Kidney (tissue), 14 donors: ENCODE data around the gene PCAT7. TPM values are rescaled to one million over a fixed set of nuclear protein-coding genes. Genes with fewer than 3 reads are reported as not detected.
A peak's percentile ranks its signal among the peaks of the same experiment; 100 is the strongest.

Experiments used
- DNase-seq, 5 donors: peaks; one replicate each; pipeline ENCODE4 v3.0.0-alpha.2; 2013 to 2020
- FAIRE-seq: peaks from 2 replicates; lab custom pipeline; 2012; peaks lifted over from hg19 to GRCh38; lab: Jason Lieb, UNC
- H3K27ac ChIP-seq, 2 donors: one replicate each; pipeline ENCODE4 v1.7.0; 2013; ENCODE audit warnings: low read depth in 2 of 2, low read length in 2 of 2, inconsistent platforms in 1 of 2
- H3K27me3 ChIP-seq: one replicate; pipeline ENCODE4 v1.7.1; 2013; ENCODE audit warnings: low read length, inconsistent platforms; ENCODE audit not compliant: control insufficient read depth, insufficient read depth
- H3K36me3 ChIP-seq, 3 donors: one replicate each; pipeline versions ENCODE4 v1.7.0 to v1.7.1; 2013; ENCODE audit warnings: low read length in 3 of 3, control low read depth in 1 of 3, inconsistent platforms in 1 of 3; ENCODE audit not compliant: insufficient read depth in 3 of 3, control insufficient read depth in 2 of 3
- H3K4me1 ChIP-seq, 3 donors: one replicate each; pipeline versions ENCODE4 v1.7.0 to v1.7.1; 2013; ENCODE audit warnings: low read length in 3 of 3, inconsistent platforms in 1 of 3, low read depth in 1 of 3; ENCODE audit not compliant: control insufficient read depth in 2 of 3, insufficient read depth in 2 of 3
- H3K4me3 ChIP-seq, 3 donors: one replicate each; pipeline versions ENCODE4 v1.7.0 to v1.8.1; 2013; ENCODE audit warnings: low read length in 3 of 3, control low read depth in 1 of 3, inconsistent platforms in 1 of 3
- H3K9ac ChIP-seq, 3 donors: one replicate each; pipeline versions ENCODE4 v1.7.0 to v1.7.1; 2013; ENCODE audit warnings: low read length in 3 of 3, control low read depth in 1 of 3, inconsistent platforms in 1 of 3
- H3K9me3 ChIP-seq, 3 donors: one replicate each; pipeline versions ENCODE4 v1.7.0 to v1.7.1; 2013; ENCODE audit warnings: low read length in 3 of 3, control low read depth in 1 of 3, inconsistent platforms in 1 of 3; ENCODE audit not compliant: control insufficient read depth in 2 of 3, insufficient read depth in 1 of 3
- intact Hi-C: fragments of 100-400 bp; cut with DNase I; formaldehyde crosslinking; loops from one replicate; pipeline ENCODE4 v1.11.1; 2022
- polyA plus RNA-seq: library from polyadenylated mRNA; stranded (reverse); fragments of 350-450 nt; fragmentation: Illumina TruSeq; extraction: RNeasy Lipid Tissue Mini Kit (QIAGEN cat#74804); gene quantifications from one replicate; pipeline ENCODE4 v1.2.3, GENCODE V29; 2014; ENCODE audit warnings: low read depth, low replicate concordance; ENCODE audit not compliant: insufficient read depth
- total RNA-seq: library from RNA; stranded (reverse); fragmentation: NEBNext Ultra II Directional; extraction: Animal tissue kit (Norgen Biotek cat#: 25700); gene quantifications from one replicate; pipeline ENCODE4 v1.2.1, GENCODE V29; 2021
- TF ChIP-seq, protein P1 (sequence below): IDR thresholded peaks from 3 replicates; pipeline ENCODE4 v1.5.1; 2012; ENCODE audit warnings: mild to moderate bottlenecking, moderate library complexity, borderline replicate concordance; ENCODE audit not compliant: insufficient read depth; ENCODE audit errors: extremely low read depth
- donor health status: control.
- donor health status: control.
- donor health status: control.
- donor health status: control.
- donor health status: control.
- donor health status: DM: yes; HTN: yes; CAD: no.
- donor health status: Normal renal cell carcinoma (clear cell type).

The PCAT7 gene
- total and polyA plus RNA-seq, 2 donors from 2014 or later = 0.28 to 1.5 TPM

GRCh38 chr9:94576131-94576530 is 21.2 kb downstream of the PCAT7 start:
- Histone ChIP-seq H3K4me3 (no peak overlapping the region), H3K27ac (no peak overlapping the region), H3K9me3 (no peaks in the 10 kb centered on the region), H3K36me3 (no peaks in the 10 kb centered on the region), H3K9ac (no peak overlapping the region), H3K27me3 (no peaks in the 10 kb centered on the region), H3K4me1 (peaks cover 0 to 9% (median 0%) of the 10 kb centered on the region in 3 donors)
- no peak for DNase-seq
- FAIRE-seq = no peak
- intact Hi-C loops = no loop called here
- TF ChIP-seq, protein P1, sequence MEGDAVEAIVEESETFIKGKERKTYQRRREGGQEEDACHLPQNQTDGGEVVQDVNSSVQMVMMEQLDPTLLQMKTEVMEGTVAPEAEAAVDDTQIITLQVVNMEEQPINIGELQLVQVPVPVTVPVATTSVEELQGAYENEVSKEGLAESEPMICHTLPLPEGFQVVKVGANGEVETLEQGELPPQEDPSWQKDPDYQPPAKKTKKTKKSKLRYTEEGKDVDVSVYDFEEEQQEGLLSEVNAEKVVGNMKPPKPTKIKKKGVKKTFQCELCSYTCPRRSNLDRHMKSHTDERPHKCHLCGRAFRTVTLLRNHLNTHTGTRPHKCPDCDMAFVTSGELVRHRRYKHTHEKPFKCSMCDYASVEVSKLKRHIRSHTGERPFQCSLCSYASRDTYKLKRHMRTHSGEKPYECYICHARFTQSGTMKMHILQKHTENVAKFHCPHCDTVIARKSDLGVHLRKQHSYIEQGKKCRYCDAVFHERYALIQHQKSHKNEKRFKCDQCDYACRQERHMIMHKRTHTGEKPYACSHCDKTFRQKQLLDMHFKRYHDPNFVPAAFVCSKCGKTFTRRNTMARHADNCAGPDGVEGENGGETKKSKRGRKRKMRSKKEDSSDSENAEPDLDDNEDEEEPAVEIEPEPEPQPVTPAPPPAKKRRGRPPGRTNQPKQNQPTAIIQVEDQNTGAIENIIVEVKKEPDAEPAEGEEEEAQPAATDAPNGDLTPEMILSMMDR = no peak

DNA sequence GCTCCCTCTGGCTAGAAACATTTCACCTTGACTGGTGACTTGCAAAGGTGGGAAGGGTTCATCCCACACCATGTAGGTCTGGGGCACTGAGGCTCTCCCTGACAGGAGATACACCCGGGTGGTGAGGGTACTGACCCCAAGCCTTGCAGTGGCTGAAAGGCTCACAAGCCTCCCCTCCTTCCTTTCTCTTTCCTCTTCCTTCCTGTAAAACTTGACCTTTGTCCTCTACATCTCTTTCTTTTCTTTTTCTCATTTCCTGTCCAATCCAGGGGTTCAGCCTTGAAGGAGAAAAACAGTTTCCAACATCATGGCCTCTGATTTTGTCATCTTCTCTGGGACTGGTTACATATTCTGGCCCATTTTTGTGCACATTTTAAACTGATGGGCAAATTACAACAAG is 22.2 kb downstream of the PCAT7 start:
- Histone ChIP-seq H3K27me3 (no peaks in the 10 kb centered on the region), H3K36me3 (no peaks in the 10 kb centered on the region)

GRCh38 chr9:94577571-94577970 is 22.7 kb downstream of the PCAT7 start:
- no peaks in the 10 kb centered on the region for H3K27me3 ChIP-seq
- intact Hi-C loops = no loop called here
- FAIRE-seq (no peak), DNase-seq (no peak)
- peaks cover 0 to 9% (median 0%) of the 10 kb centered on the region in 3 donors for H3K4me1 ChIP-seq
- H3K36me3 ChIP-seq = no peaks in the 10 kb centered on the region
- no peak overlapping the region for H3K4me3 ChIP-seq
- H3K9ac ChIP-seq = peak overlapping the region in 1 of 3 donors; percentile 48
- no peak overlapping the region for H3K27ac ChIP-seq
- H3K9me3 ChIP-seq = no peaks in the 10 kb centered on the region
- TF ChIP-seq, protein P1 = no peak

More for the DNA sequence above, 22.2 kb downstream of the PCAT7 start:
- Histone ChIP-seq H3K9me3 (no peaks in the 10 kb centered on the region), H3K4me3 (no peak overlapping the region), H3K4me1 (peaks cover 0 to 9% (median 0%) of the 10 kb centered on the region in 3 donors), H3K27ac (no peak overlapping the region), H3K9ac (no peak overlapping the region)
- DNase-seq (no peak), FAIRE-seq (no peak)
- intact Hi-C loops = no loop called here
- TF ChIP-seq, protein P1 = no peak

DNA sequence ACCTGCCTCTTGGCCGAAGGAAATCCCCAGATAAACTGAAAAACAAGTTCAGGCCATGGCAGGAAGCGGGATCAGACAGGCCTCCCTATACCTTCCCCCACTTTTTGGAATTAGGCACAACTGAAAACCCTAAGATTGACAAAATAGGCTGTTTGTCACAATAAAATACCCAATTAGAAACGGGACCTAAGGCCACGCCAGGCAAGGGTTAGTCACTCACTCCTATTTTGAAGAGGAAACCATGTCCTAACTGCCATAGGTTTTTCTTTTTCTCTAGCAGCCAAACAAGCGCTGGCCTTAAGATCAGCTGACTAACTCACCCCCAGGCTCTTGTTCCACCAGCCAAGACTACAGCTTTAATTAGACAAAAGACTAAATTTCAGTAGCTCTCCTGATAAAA is 26.8 kb downstream of the PCAT7 start:
- Histone ChIP-seq H3K9ac (no peak overlapping the region), H3K4me1 (peaks cover 0 to 7% (median 0%) of the 10 kb centered on the region in 3 donors), H3K27me3 (no peaks in the 10 kb centered on the region), H3K4me3 (no peak overlapping the region), H3K9me3 (no peaks in the 10 kb centered on the region), H3K27ac (no peak overlapping the region), H3K36me3 (no peaks in the 10 kb centered on the region)
- DNase-seq (no peak), FAIRE-seq (no peak)
- intact Hi-C loops = no loop called here
- TF ChIP-seq, protein P1 = no peak
